Trophoblast cell (in vitro differentiated cells and primary cell): ENCODE measurements around the gene EEF1A1.
"Not testable (repeated sequence)": the region's sequence is repeated elsewhere in the genome, so short reads cannot be mapped to it uniquely, and the experiment has no call there.

Experiments used
- DNase-seq, 2 donors: peaks; one replicate each; pipeline ENCODE4 v3.0.0-alpha.2; 2016
- H2AFZ ChIP-seq: 2 replicates; pipeline ENCODE4 v1.6.1; 2013; ENCODE audit warnings: low read length, moderate library complexity, mild to moderate bottlenecking; ENCODE audit not compliant: insufficient read depth, poor library complexity
- H2AK5ac ChIP-seq: 2 replicates; pipeline ENCODE4 v1.6.1; 2013; ENCODE audit warnings: mild to moderate bottlenecking, low read length
- H2BK120ac ChIP-seq: 2 replicates; pipeline ENCODE4 v1.6.1; 2013; ENCODE audit warnings: low read length, mild to moderate bottlenecking, moderate library complexity; ENCODE audit not compliant: insufficient read depth, poor library complexity
- H2BK12ac ChIP-seq: 2 replicates; pipeline ENCODE4 v1.6.1; 2013; ENCODE audit warnings: mild to moderate bottlenecking, low read length, moderate library complexity
- H2BK5ac ChIP-seq: 2 replicates; pipeline ENCODE4 v1.6.1; 2013; ENCODE audit warnings: low read length, low read depth, moderate library complexity, mild to moderate bottlenecking; ENCODE audit not compliant: poor library complexity
- H3K14ac ChIP-seq: 2 replicates; pipeline ENCODE4 v1.6.1; 2013; ENCODE audit warnings: mild to moderate bottlenecking, low read length
- H3K18ac ChIP-seq: 2 replicates; pipeline ENCODE4 v1.6.1; 2013; ENCODE audit warnings: mild to moderate bottlenecking, low read length
- H3K23ac ChIP-seq: 2 replicates; pipeline ENCODE4 v1.6.1; 2013; ENCODE audit warnings: low read length
- H3K27ac ChIP-seq: 2 replicates; pipeline ENCODE4 v1.5.1; 2013; ENCODE audit warnings: low read depth, mild to moderate bottlenecking, inconsistent platforms, low read length, moderate library complexity
- H3K27me3 ChIP-seq: 2 replicates; pipeline ENCODE4 v1.6.1; 2013; ENCODE audit warnings: inconsistent platforms, mild to moderate bottlenecking, low read length, moderate library complexity; ENCODE audit not compliant: insufficient read depth
- H3K36me3 ChIP-seq, 2 experiments: 1 replicate in 1 of 2; 2 replicates in 1 of 2; pipeline ENCODE4 v1.6.1; 2013; ENCODE audit warnings: low read length in 2 of 2, mild to moderate bottlenecking in 2 of 2, moderate library complexity in 1 of 2; ENCODE audit not compliant: insufficient read depth in 2 of 2, control insufficient read depth in 1 of 2
- H3K4ac ChIP-seq: 2 replicates; pipeline ENCODE4 v1.6.1; 2013; ENCODE audit warnings: low read depth, mild to moderate bottlenecking, low read length, moderate library complexity
- H3K4me1 ChIP-seq, 2 experiments: 1 replicate in 1 of 2; 2 replicates in 1 of 2; pipeline ENCODE4 v1.6.1; 2013; ENCODE audit warnings: low read length in 2 of 2, mild to moderate bottlenecking in 2 of 2, moderate library complexity in 1 of 2; ENCODE audit not compliant: insufficient read depth in 2 of 2, control insufficient read depth in 1 of 2
- H3K4me2 ChIP-seq: 2 replicates; pipeline ENCODE4 v1.6.1; 2013; ENCODE audit warnings: inconsistent platforms, mild to moderate bottlenecking, low read length, moderate library complexity
- H3K4me3 ChIP-seq: 2 replicates; pipeline ENCODE4 v1.5.1; 2013; ENCODE audit warnings: mild to moderate bottlenecking, low read depth, low read length, inconsistent platforms
- H3K79me1 ChIP-seq: one replicate; pipeline ENCODE4 v1.6.1; 2013; ENCODE audit warnings: low read length
- H3K79me2 ChIP-seq: 2 replicates; pipeline ENCODE4 v1.6.1; 2013; ENCODE audit warnings: low read length, mild to moderate bottlenecking; ENCODE audit not compliant: control insufficient read depth, insufficient read depth, poor library complexity
- H3K9ac ChIP-seq: 2 replicates; pipeline ENCODE4 v1.6.1; 2013; ENCODE audit warnings: mild to moderate bottlenecking, low read length
- H3K9me3 ChIP-seq: 2 replicates; pipeline ENCODE4 v1.6.1; 2013; ENCODE audit warnings: low read depth, mild to moderate bottlenecking, control low read depth, inconsistent platforms, low read length; ENCODE audit not compliant: insufficient read depth
- H4K12ac ChIP-seq: 2 replicates; pipeline ENCODE4 v1.6.1; 2013; ENCODE audit warnings: low read depth, mild to moderate bottlenecking, low read length, moderate library complexity
- H4K8ac ChIP-seq: 2 replicates; pipeline ENCODE4 v1.6.1; 2013; ENCODE audit warnings: low read depth, mild to moderate bottlenecking, low read length, moderate library complexity
- H4K91ac ChIP-seq: one replicate; pipeline ENCODE4 v1.6.1; 2013; ENCODE audit warnings: low read depth, mild to moderate bottlenecking, low read length, moderate library complexity
- WGBS: extraction: QIAGEN DNeasy Blood & Tissue Kit; methylation state at CpG from one replicate; pipeline ENCODE4 v1.1.7; 2013; ENCODE audit warnings: missing lambda C conversion rate; ENCODE audit not compliant: insufficient read length, insufficient coverage; ENCODE audit errors: extremely low coverage; 5-methylcytosine and 5-hydroxymethylcytosine counted together

The EEF1A1 gene

GRCh38 chr6:73542891-73543290 lies 22.1 kb upstream of the EEF1A1 start:
- Histone ChIP-seq H3K18ac (no peak overlapping the region), H3K4ac (no peak overlapping the region), H4K91ac (no peak overlapping the region), H2BK12ac (no peak overlapping the region), H3K4me1 (no peaks in the 10 kb centered on the region), H3K27me3 (no peaks in the 10 kb centered on the region), H3K23ac (no peak overlapping the region), H2AFZ (no peak overlapping the region), H3K14ac (no peak overlapping the region), H3K36me3 (no peaks in the 10 kb centered on the region), H4K12ac (no peak overlapping the region), H2AK5ac (no peak overlapping the region), H4K8ac (no peak overlapping the region), H3K79me1 (no peaks in the 10 kb centered on the region), H3K4me3 (no peak overlapping the region), H3K27ac (no peak overlapping the region), H2BK5ac (no peak overlapping the region), H3K4me2 (no peak overlapping the region), H3K79me2 (no peaks in the 10 kb centered on the region), H3K9ac (no peak overlapping the region), H2BK120ac (no peak overlapping the region), H3K9me3 (no peaks in the 10 kb centered on the region)
- DNase-seq: no peak
- no CpG with 5 or more reads among the region's 5 CpGs for WGBS

- not testable (repeated sequence) for H4K8ac ChIP-seq, H3K4me1 ChIP-seq, H4K91ac ChIP-seq, H2BK120ac ChIP-seq, H3K36me3 ChIP-seq, H2AFZ ChIP-seq, H4K12ac ChIP-seq, H3K27me3 ChIP-seq, H2BK12ac ChIP-seq, H3K4me3 ChIP-seq, DNase-seq, H3K4me2 ChIP-seq, H3K18ac ChIP-seq, H3K23ac ChIP-seq, H3K14ac ChIP-seq, H2BK5ac ChIP-seq, H3K9ac ChIP-seq, H3K27ac ChIP-seq, H3K79me1 ChIP-seq, H3K4ac ChIP-seq, H3K79me2 ChIP-seq, H2AK5ac ChIP-seq, H3K9me3 ChIP-seq
- no CpG with 5 or more reads among the region's 3 CpGs for WGBS
Measured at GRCh38 chr6:73542481-73542880, 21.6 kb upstream of the EEF1A1 start.

GRCh38 chr6:73538116-73538779 lies 17.4 kb upstream of the EEF1A1 start:
- no peaks in the 10 kb centered on the region for H3K79me2 ChIP-seq
- H2BK5ac ChIP-seq: no peak overlapping the region
- no peak overlapping the region for H3K14ac ChIP-seq
- H4K12ac ChIP-seq: no peak overlapping the region
- no peak overlapping the region for H3K4me2 ChIP-seq
- no peak overlapping the region for H2BK120ac ChIP-seq
- no peak overlapping the region for H2AFZ ChIP-seq
- H3K4me1 ChIP-seq: peaks cover 0 to 3% of the 10 kb centered on the region in 2 experiments
- no peak overlapping the region for H4K8ac ChIP-seq
- no peak overlapping the region for H3K23ac ChIP-seq
- no peak overlapping the region for H3K4me3 ChIP-seq
- no peak for DNase-seq
- H3K27ac ChIP-seq: no peak overlapping the region
- H3K36me3 ChIP-seq: no peaks in the 10 kb centered on the region
- H3K9ac ChIP-seq: no peak overlapping the region
- no peaks in the 10 kb centered on the region for H3K79me1 ChIP-seq
- H3K9me3 ChIP-seq: no peaks in the 10 kb centered on the region
- H3K4ac ChIP-seq: no peak overlapping the region
- WGBS: no CpG with 5 or more reads among the region's 10 CpGs
- no peak overlapping the region for H4K91ac ChIP-seq
- H3K27me3 ChIP-seq: no peaks in the 10 kb centered on the region
- no peak overlapping the region for H3K18ac ChIP-seq
- H2BK12ac ChIP-seq: no peak overlapping the region
- no peak overlapping the region for H2AK5ac ChIP-seq

GRCh38 chr6:73537677-73538076 lies 16.8 kb upstream of the EEF1A1 start:
- Histone ChIP-seq H2AFZ (no peak overlapping the region), H3K18ac (no peak overlapping the region), H2BK12ac (no peak overlapping the region), H2AK5ac (no peak overlapping the region), H3K79me2 (no peaks in the 10 kb centered on the region), H4K91ac (no peak overlapping the region), H4K8ac (no peak overlapping the region), H3K79me1 (no peaks in the 10 kb centered on the region), H3K4me1 (peaks cover 0 to 3% of the 10 kb centered on the region in 2 experiments), H3K4me2 (no peak overlapping the region), H3K4ac (no peak overlapping the region), H3K4me3 (no peak overlapping the region), H4K12ac (no peak overlapping the region), H3K9ac (no peak overlapping the region), H3K27ac (no peak overlapping the region), H3K27me3 (no peaks in the 10 kb centered on the region), H3K36me3 (no peaks in the 10 kb centered on the region), H3K9me3 (no peaks in the 10 kb centered on the region), H3K14ac (no peak overlapping the region), H2BK5ac (no peak overlapping the region), H2BK120ac (no peak overlapping the region), H3K23ac (no peak overlapping the region)
- WGBS: no CpG with 5 or more reads among the region's 3 CpGs
- no peak for DNase-seq
